SU-DHL-6 (cell line): ENCODE results near the gene DNER.

Experiments used
- H2AFZ ChIP-seq: fragments of 200-600 bp; sonication (generic); 2 replicates; pipeline ENCODE4 v1.6.1; 2014; ENCODE audit warnings: low read depth, mild to moderate bottlenecking, moderate library complexity, mixed read lengths, antibody characterized with exemption, low read length; ENCODE audit not compliant: severe bottlenecking
- H3F3A ChIP-seq: fragments of 200-600 bp; shearing (Covaris generic); 2 replicates; pipeline ENCODE4 v1.6.0; 2016; ENCODE audit warnings: antibody characterized with exemption, mild to moderate bottlenecking; ENCODE audit not compliant: insufficient read depth
- H3K27ac ChIP-seq: fragments of 200-600 bp; sonication (generic); 2 replicates; pipeline ENCODE4 v1.5.1; 2016; ENCODE audit warnings: low read depth, mild to moderate bottlenecking, low read length, moderate library complexity, mixed read lengths
- H3K27me3 ChIP-seq: fragments of 200-600 bp; sonication (generic), shearing (Covaris generic); 2 replicates; pipeline ENCODE4 v1.6.0; 2014; ENCODE audit warnings: mild to moderate bottlenecking, low read length
- H3K36me3 ChIP-seq: fragments of 200-600 bp; sonication (generic); 2 replicates; pipeline ENCODE4 v1.6.1; 2014; ENCODE audit warnings: mild to moderate bottlenecking, low read length, mixed read lengths
- H3K4me2 ChIP-seq: fragments of 300-600, 200-600 bp; shearing (Covaris generic), sonication (generic); 2 replicates; pipeline ENCODE4 v1.6.0; 2014; ENCODE audit warnings: low read length, low read depth, mild to moderate bottlenecking; ENCODE audit not compliant: poor library complexity, severe bottlenecking
- H3K4me3 ChIP-seq: fragments of 200-600 bp; sonication (generic); 2 replicates; pipeline ENCODE4 v1.5.1; 2014; ENCODE audit warnings: antibody characterized with exemption, low read length, mild to moderate bottlenecking, mixed read lengths; ENCODE audit not compliant: insufficient read depth, poor library complexity, severe bottlenecking
- H3K79me2 ChIP-seq: fragments of 200-600 bp; sonication (generic); 2 replicates; pipeline ENCODE4 v1.6.1; 2014; ENCODE audit warnings: mild to moderate bottlenecking, low read length, moderate library complexity; ENCODE audit not compliant: insufficient read depth
- H3K9ac ChIP-seq: fragments of 200-600 bp; sonication (generic); 2 replicates; pipeline ENCODE4 v1.7.0; 2014; ENCODE audit warnings: mild to moderate bottlenecking, low read length
- H3K9me2 ChIP-seq: fragments of 200-600 bp; sonication (generic); replicated peaks from 2 replicates; pipeline ENCODE4 v1.6.1; 2014; ENCODE audit warnings: low read length; ENCODE audit not compliant: insufficient read depth
- H3K9me3 ChIP-seq: fragments of 200-600 bp; sonication (generic); 2 replicates; pipeline ENCODE4 v1.6.1; 2014; ENCODE audit warnings: low read length, mixed read lengths; ENCODE audit not compliant: insufficient read depth
- H4K20me1 ChIP-seq: fragments of 200-600 bp; sonication (generic); 2 replicates; pipeline ENCODE4 v1.6.1; 2014; ENCODE audit warnings: low read depth, mild to moderate bottlenecking, antibody characterized with exemption, low read length, moderate library complexity, mixed read lengths
- CTCF ChIP-seq: fragments of 200-600 bp; sonication (generic); IDR thresholded peaks from one replicate; pipeline ENCODE4 v1.5.1; 2017; ENCODE audit warnings: antibody characterized with exemption, mild to moderate bottlenecking, low read length, moderate library complexity; ENCODE audit not compliant: insufficient read depth, poor library complexity, severe bottlenecking
- EZH2phosphoT487 ChIP-seq: fragments of 200-600 bp; sonication (generic), shearing (Covaris generic); conservative IDR thresholded peaks from 2 replicates; pipeline ENCODE4 v1.6.1; 2018; ENCODE audit warnings: mild to moderate bottlenecking, antibody characterized with exemption, low read length, moderate library complexity, mixed read lengths

Gene DNER

GRCh38 chr2:229477269-229477755 lies 237.0 kb downstream of the DNER start:
- Histone ChIP-seq H3K9ac (no peak overlapping the region), H3K27me3 (no peaks in the 10 kb centered on the region), H3K4me3 (no peak overlapping the region), H2AFZ (no peak overlapping the region), H3K9me2 (no peaks in the 10 kb centered on the region), H3K4me2 (no peak overlapping the region), H3K36me3 (no peaks in the 10 kb centered on the region), H3F3A (no peaks in the 10 kb centered on the region), H3K9me3 (no peaks in the 10 kb centered on the region), H4K20me1 (no peaks in the 10 kb centered on the region), H3K27ac (no peak overlapping the region), H3K79me2 (no peaks in the 10 kb centered on the region)
- TF ChIP-seq CTCF (no peak), EZH2phosphoT487 (no peak)

- no peaks in the 10 kb centered on the region for H3K9me3 ChIP-seq
- H3F3A ChIP-seq = no peaks in the 10 kb centered on the region
- H3K27ac ChIP-seq = no peak overlapping the region
- no peaks in the 10 kb centered on the region for H3K9me2 ChIP-seq
- no peak overlapping the region for H3K4me2 ChIP-seq
- H4K20me1 ChIP-seq = no peaks in the 10 kb centered on the region
- no peaks in the 10 kb centered on the region for H3K79me2 ChIP-seq
- H3K27me3 ChIP-seq = no peaks in the 10 kb centered on the region
- no peak for TF ChIP-seq CTCF
- no peak for TF ChIP-seq EZH2phosphoT487
- no peak overlapping the region for H2AFZ ChIP-seq
- no peaks in the 10 kb centered on the region for H3K36me3 ChIP-seq
- H3K4me3 ChIP-seq = no peak overlapping the region
- H3K9ac ChIP-seq = no peak overlapping the region
Measured at GRCh38 chr2:229475778-229476177, 238.6 kb downstream of the DNER start.

- Histone ChIP-seq H3K4me3 (no peak overlapping the region), H3K9me3 (no peaks in the 10 kb centered on the region), H3K9ac (no peak overlapping the region), H3K9me2 (no peaks in the 10 kb centered on the region), H3K27ac (no peak overlapping the region), H3K4me2 (no peak overlapping the region), H3F3A (no peaks in the 10 kb centered on the region), H3K27me3 (no peaks in the 10 kb centered on the region), H2AFZ (no peak overlapping the region), H3K36me3 (no peaks in the 10 kb centered on the region), H4K20me1 (no peaks in the 10 kb centered on the region), H3K79me2 (no peaks in the 10 kb centered on the region)
- TF ChIP-seq CTCF (no peak), EZH2phosphoT487 (no peak)
Measured at GRCh38 chr2:229474125-229474524, 240.2 kb downstream of the DNER start.
